NCI-H1417 (cell line): Measurements from ENCODE around the gene ARMH2.

Experiments used
- DNase-seq, 3 experiments: peaks; one replicate each; lab custom pipeline; 2025; lab: John Stamatoyannopoulos, UW

ARMH2 gene

DNA sequence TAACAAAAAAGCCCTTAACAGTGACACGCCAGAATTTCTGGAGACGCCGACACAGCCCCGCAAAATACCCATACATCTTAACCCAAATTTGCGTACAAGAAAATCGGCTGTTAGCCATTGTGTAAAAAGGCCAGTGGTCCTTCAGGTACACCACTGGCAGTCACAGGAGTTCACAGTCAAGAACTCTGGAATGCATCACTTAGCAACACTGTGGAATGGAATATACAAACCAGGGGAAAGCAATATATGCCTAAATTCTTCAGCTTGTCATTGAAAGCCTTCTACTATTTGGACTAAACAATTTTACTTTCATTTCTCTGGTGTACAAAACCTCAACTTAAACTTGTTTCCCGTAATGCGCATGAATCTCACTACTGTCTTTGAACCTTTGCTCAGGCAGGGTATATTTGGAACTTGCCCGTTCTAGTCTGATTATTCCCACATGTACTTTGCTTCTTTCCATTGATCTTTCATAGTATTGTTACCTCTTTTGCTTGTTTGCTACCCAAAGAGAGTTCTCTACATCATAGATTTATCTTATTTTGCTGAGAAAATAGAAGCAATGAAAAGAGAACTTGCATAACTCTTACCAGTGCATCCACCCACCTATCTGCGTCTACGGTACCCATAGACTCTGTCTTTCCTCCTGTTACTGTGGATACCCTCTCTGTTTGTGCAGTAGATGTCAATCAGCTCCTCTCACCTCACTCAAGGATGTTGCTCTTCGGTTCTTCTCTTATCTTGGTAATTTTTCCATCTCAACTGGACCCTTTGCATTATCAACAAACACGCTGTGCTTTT lies at the start of gene ARMH2:
ARMH2 (minus strand) TSS at position 178 of the 801 bp plus-strand sequence; CDS start at position 118, 60 bp downstream.
- DNase-seq = no peak

GRCh38 chr6:24848461-24848860 lies 49.7 kb upstream of the ARMH2 start:
- peak in 1 of 3 experiments; percentile 78 for DNase-seq

DNA sequence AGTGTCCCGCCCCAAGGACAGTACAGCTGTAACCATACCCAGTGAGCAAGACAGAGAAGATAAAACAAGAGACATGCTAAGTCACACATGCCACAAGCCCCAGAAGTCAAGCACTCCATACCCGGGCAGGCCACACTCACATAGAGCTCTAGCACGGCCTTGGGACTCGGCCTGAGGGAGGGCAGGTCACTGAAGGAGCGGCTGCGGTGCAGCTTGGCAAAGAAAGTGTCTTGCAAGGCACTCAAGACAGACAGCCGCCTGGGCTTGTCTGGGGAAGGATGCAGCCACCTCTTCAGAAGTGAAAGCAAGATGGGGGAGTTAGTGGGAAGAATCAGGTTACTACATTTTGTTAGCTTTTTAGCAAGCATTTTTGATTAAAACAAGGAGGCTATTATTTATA lies 48.7 kb upstream of the ARMH2 start:
- no peak for DNase-seq

DNA sequence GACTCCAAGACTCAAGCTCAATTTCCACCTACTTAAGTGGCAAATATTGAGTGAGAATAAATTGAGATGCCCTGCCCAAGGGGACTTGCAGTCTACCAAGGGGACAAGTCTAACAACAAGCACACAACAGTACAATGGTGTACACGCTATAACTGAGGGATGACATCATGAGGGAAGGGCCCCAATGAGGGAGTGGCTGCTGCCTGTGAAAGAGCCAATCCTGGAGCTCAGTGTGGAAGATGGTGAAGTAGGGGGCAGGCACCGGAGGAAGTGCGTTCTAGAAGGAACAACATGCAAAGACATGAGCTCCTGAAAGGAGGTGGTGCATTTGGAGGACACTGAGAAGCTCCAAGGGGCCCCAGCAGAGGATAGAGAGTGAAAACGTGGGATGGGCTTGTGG lies 46.9 kb upstream of the ARMH2 start:
- DNase-seq = no peak

DNA sequence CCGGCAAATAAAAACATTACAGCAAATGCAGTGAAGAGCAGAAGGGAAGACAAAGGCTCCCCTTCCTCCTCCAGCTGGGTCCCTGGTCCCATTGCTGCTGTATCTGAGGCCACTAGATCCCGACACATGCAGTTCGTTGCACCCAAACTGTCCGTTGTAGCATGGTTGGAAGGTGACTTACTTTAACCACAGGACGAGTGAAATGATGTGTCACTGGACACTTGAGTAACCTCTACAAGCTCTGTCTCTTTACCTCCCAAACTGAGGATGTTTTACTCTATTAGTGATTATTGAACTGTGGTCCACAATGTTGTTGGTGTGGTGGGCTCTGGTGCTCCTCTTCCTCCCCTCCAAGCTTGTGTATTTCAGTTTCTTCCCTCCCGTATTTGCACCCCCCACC lies 46.2 kb upstream of the ARMH2 start:
- DNase-seq = no peak

DNA sequence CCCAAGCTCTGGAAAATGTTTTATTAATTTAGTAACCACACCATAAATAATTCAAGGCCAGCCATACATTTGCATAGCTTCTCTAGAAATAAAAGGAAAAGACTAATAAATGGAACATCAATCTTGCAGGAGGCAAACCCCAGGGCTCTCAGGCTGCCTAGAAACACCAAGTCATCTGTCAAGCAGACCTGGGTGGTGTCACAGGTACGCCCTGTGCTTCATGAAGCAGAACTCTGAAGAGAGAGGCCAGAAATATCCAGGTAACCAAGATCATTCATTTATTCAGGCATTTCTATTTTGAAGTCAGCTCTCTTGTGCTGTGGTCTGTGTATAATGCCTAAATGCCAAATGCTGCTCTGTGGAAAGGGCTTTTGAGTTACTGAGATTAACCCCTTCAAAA lies 45.3 kb upstream of the ARMH2 start:
- DNase-seq = no peak

DNA sequence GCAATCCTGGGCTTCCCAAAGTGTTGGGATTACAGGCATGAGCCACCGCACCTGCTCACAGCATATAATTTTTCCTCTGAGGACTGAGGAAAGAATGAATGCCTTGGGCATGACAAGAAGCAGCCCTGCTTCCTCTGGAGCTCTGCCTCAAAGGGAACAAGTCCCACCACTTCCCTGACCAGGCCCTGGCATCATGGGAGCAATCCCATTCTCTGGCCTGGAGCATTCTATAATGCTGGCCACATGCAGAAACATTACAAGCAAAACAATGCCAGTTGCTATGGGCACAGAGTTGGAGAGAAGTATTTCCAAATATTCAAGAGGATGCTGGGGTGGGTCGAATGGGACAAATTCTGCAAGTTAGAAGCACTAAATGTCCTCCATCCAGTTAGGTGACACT lies 41.5 kb upstream of the ARMH2 start:
- DNase-seq = no peak

GRCh38 chr6:24838994-24839393 lies 40.3 kb upstream of the ARMH2 start:
- no peak for DNase-seq

DNA sequence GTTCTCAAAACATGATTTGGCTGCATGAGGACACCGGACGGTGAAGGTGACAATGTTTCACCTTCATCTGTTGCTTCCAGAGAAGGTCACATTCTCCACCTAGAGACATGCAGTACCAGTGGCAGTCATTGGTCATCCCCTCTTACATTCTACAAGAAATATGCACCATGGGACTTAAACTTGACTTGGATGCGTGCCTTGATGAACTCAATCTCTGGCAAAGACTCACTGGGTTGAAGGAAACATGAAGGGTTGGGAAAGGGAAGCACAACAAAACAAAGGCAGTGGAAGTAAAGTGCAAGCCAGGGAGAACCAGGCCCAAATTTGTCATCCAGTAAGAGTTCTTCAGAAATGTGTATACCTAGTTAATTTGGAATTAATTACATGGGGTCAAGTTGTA lies 39.4 kb upstream of the ARMH2 start:
- DNase-seq = no peak

GRCh38 chr6:24836109-24836508 lies 37.4 kb upstream of the ARMH2 start:
- no peak for DNase-seq

DNA sequence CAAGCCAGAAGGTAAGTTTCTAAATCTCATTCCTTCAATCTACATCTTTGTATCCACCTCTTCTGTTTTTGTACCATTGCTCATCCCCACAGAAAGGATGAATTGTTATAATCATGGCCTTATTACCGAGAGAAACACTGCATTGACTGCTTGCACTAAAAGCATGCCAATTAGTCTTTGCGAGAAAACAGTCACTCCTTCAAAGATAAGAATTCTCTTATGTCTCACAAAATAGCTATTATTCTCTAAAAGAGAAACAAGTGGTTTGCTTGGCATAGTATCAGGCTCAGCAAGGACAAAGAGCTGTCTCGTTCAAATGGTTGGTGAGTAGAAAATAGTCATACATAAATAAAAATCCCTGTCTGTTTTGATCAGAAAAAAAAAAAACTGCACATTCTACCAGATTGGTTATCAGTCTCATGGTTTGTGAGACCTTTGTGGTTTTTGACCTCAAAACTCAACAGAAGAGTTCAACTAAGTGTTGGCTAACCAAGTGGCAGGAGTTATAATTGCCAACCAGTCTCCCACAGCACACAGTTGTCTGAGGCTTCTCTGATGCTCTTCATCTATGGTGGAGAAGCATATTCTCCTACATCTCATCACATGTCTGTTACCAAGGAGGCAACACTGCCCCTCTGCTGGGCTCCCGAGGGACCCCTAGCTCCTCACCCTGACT lies 35.1 kb upstream of the ARMH2 start:
- DNase-seq = no peak

DNA sequence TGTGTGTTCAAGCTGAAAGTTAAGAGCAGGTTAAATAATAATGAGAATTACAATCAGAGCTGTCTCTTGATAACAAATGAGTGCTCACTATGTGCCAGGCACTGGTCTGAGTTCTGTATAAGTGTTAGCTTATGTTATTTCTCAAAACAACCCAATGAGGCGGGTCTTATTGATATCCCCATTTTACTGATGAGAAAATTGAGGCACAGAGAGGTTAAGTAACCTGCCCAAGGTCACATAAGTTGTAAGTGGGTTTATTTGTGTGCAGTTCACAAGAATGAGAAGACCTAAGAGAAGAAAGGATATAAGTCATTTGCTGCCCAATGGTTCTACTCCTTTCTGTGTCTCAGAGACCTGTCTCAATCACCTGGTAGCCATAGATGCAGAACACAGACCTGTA lies 34.1 kb upstream of the ARMH2 start:
- no peak for DNase-seq

DNA sequence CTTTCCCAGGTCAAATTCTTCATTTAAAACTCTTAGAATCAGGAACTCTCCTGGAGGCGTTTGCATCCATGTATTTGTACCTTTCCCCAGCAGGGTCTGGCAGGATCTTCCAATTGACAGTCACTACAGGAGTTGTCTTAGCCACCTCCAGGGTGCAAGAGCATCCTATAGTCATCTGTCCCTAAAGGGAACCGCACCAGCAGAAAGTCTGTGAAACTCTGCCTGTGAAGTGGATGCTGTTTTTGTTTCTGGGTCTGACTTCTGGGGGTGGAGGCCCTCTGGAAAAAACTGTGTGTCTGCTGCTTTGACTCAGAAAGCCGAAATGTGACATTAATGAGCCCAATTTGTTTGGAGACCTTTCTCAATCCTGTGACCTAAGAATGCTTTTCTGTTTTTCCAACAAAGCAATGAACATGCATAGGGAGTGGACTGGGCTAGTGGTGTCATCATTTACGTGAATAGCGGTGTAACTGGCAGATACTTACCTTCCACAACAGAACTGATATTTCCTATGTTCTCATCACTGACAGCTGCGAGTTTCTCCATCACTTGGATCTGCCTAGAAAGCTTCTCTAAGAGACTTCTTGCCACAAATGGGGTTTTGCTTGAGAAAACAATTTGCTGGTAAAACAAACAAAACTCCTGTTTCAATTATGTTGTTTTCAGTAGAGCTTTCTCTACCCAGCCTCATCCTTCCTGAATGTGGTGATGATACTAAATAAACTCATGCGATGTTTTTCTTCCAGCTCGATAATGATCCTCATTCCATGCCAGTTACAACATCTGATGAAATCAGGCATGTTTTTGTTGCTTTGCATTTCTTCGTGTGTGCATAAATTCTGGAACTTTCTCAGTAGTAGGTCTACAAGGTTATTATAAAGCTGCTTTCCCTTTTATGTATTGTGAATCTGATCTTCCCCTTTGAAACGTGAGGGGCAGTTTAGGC lies 33.3 kb upstream of the ARMH2 start:
- no peak for DNase-seq

DNA sequence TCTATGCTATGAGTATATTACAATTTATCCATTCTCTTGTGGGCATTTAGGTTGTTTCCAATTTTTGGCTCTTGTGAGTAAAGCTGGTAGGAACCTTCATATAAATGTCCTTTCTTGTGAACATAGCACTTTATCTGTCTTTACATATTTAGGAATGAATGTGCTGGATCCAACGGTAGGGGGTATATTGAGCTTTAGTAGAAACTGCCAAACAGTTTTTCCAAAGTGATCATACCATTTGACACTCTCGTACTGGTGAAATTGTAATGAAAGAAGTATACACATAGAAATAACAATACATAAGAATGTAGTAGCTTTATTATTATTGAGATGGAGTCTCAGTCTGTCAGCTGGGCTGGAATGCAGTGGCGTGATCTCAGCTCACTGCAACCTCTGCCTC lies 30.9 kb upstream of the ARMH2 start:
- DNase-seq = no peak

- DNase-seq = no peak
These were observed 29.3 kb upstream of the ARMH2 start for GRCh38 chr6:24827970-24828369.

DNA sequence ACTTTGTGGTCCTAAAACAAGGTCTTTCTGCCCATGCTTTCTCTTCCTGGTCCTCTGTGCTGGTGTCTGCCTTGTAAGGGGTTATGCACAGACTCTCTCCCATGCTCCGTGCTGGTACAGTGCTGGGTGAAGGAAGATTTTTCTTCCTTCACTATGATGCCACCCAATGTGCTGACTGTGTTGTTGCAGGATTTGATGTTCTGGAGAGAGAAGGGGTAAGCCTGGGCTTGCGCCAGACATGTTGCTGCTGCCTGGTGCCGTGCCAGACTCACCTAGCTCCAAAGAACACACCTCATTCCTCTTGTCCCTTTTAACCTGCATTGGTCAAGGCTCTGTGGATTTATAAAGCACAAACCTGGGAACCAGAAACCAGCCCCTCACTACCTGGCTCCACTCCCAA lies 28.4 kb upstream of the ARMH2 start:
- DNase-seq = no peak

GRCh38 chr6:24825130-24825630 lies 26.5 kb upstream of the ARMH2 start:
- peak in 2 of 3 experiments; percentile 3 to 10 for DNase-seq

GRCh38 chr6:24824142-24824938 lies 25.6 kb upstream of the ARMH2 start:
- DNase-seq = peak in 1 of 3 experiments; percentile 49

- no peak for DNase-seq
These were observed 24.5 kb upstream of the ARMH2 start for GRCh38 chr6:24823185-24823584.

DNA sequence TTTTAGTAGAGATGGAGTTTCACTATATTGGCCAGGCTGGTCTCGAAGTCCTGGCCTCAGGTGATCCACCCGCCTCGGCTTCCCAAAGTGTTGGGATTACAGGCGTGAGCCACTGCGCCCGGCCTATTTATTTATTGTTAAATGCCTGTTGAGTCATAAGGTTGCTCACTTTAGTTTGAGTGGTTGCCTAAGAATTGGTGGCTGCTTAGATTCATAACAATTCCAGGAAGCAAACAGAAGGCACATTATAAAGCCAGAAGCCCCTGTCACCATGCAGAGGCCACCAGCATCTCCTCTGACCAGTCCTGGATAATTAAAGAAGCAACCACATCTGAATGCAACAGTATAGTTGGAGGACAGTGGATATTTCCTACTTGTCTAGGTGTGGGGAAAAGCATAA lies 24.0 kb upstream of the ARMH2 start:
- DNase-seq = no peak

GRCh38 chr6:24821860-24822444 lies 23.2 kb upstream of the ARMH2 start:
- DNase-seq = no peak
